MM.1S (cell line): Measurements from ENCODE around the gene DAB2IP.

ENCODE experiments used
- DNase-seq: peaks from one replicate; pipeline ENCODE4 v3.0.0-alpha.2; 2015
- H2AFZ ChIP-seq: fragments of 300-600 bp; sonication (generic); 2 replicates; pipeline ENCODE4 v1.6.0; 2016; ENCODE audit warnings: antibody characterized with exemption, low read length
- H3F3A ChIP-seq: fragments of 300-600 bp; sonication (generic); 2 replicates; pipeline ENCODE4 v1.6.1; 2016; ENCODE audit warnings: mild to moderate bottlenecking, antibody characterized with exemption, low read length, moderate library complexity, mixed read lengths; ENCODE audit not compliant: insufficient read depth
- H3K27ac ChIP-seq: fragments of 300-600 bp; sonication (generic); 2 replicates; pipeline ENCODE4 v1.5.1; 2016; ENCODE audit warnings: mild to moderate bottlenecking, low read length
- H3K27me3 ChIP-seq: fragments of 300-600 bp; sonication (generic); replicated peaks from 2 replicates; pipeline ENCODE4 v1.6.0; 2016; ENCODE audit warnings: low read length; ENCODE audit not compliant: insufficient read depth
- H3K36me3 ChIP-seq: fragments of 300-600 bp; sonication (generic); replicated peaks from 2 replicates; pipeline ENCODE4 v1.6.1; 2016; ENCODE audit warnings: mild to moderate bottlenecking, low read length, mixed read lengths; ENCODE audit not compliant: insufficient read depth
- H3K4me1 ChIP-seq: fragments of 300-600 bp; sonication (generic); 2 replicates; pipeline ENCODE4 v1.6.1; 2016; ENCODE audit warnings: low read length, mixed read lengths
- H3K4me2 ChIP-seq: fragments of 300-600 bp; sonication (generic); 2 replicates; pipeline ENCODE4 v1.6.0; 2016; ENCODE audit warnings: low read depth, low read length
- H3K4me3 ChIP-seq: fragments of 300-600 bp; sonication (generic); 2 replicates; pipeline ENCODE4 v1.5.1; 2016; ENCODE audit warnings: low read length, mixed read lengths
- H3K79me2 ChIP-seq: fragments of 300-600 bp; sonication (generic); 2 replicates; pipeline ENCODE4 v1.6.1; 2016; ENCODE audit warnings: mixed run types, low read length, mixed read lengths
- H3K9ac ChIP-seq: fragments of 300-600 bp; sonication (generic); 2 replicates; pipeline ENCODE4 v1.6.1; 2016; ENCODE audit warnings: low read length, mixed read lengths
- H3K9me2 ChIP-seq: fragments of 300-600 bp; sonication (generic); replicated peaks from 2 replicates; pipeline ENCODE4 v1.6.1; 2016; ENCODE audit warnings: mild to moderate bottlenecking, low read length, mixed read lengths; ENCODE audit not compliant: insufficient read depth
- H3K9me3 ChIP-seq: fragments of 300-600 bp; sonication (generic); replicated peaks from 2 replicates; pipeline ENCODE4 v1.6.1; 2016; ENCODE audit warnings: mild to moderate bottlenecking, low read length, mixed read lengths; ENCODE audit not compliant: insufficient read depth
- H4K20me1 ChIP-seq: fragments of 300-600 bp; sonication (generic); 2 replicates; pipeline ENCODE4 v1.6.1; 2016; ENCODE audit warnings: mild to moderate bottlenecking, low read length, moderate library complexity, mixed read lengths; ENCODE audit not compliant: insufficient read depth
- EZH2 ChIP-seq: fragments of 300-600 bp; sonication (generic); optimal IDR thresholded peaks from 2 replicates; pipeline ENCODE3; 2017; ENCODE audit warnings: low read depth, mild to moderate bottlenecking, antibody characterized with exemption, low read length, mixed read lengths
- EZH2phosphoT487 ChIP-seq: fragments of 300-600 bp; sonication (generic); IDR thresholded peaks from 2 replicates; pipeline ENCODE4 v1.6.1; 2018; ENCODE audit warnings: antibody characterized with exemption, low read length
- TF ChIP-seq, protein P1 (sequence below): fragments of 300-600 bp; sonication (generic); IDR thresholded peaks from 2 replicates; pipeline ENCODE4 v1.5.1; 2016; ENCODE audit warnings: antibody characterized with exemption, low read length, mixed read lengths

The DAB2IP gene

DNA sequence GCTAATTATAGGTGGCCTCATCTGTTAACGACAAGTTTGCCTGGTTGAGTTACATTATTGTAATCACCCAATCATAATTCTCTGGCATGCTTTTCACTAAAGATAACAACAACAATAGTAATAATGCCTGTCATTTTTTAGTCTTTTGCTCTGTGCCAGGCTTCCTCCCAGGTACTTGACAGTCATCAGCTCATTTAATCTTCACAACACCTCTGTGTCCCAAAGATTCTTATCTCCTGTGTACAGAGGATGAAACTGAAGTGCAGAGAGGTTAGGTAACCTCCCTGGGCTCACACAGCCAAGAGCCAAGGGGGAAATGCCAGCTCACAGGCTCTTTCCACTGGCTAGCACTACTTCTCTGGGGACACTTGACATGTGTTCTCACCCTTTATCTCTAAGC lies 77.5 kb downstream of the DAB2IP start:
- no peak for DNase-seq
- Histone ChIP-seq H3K36me3 (no peaks in the 10 kb centered on the region), H2AFZ (no peak overlapping the region), H3K27ac (no peak overlapping the region), H3F3A (no peaks in the 10 kb centered on the region), H3K4me3 (no peak overlapping the region), H4K20me1 (no peaks in the 10 kb centered on the region), H3K4me1 (peaks cover 9% of the 10 kb centered on the region; the same call in 1 of the 2 replicates), H3K9me2 (no peaks in the 10 kb centered on the region), H3K27me3 (no peaks in the 10 kb centered on the region), H3K79me2 (no peaks in the 10 kb centered on the region), H3K9ac (no peak overlapping the region), H3K9me3 (no peaks in the 10 kb centered on the region), H3K4me2 (no peak overlapping the region)
- TF ChIP-seq, protein P1, sequence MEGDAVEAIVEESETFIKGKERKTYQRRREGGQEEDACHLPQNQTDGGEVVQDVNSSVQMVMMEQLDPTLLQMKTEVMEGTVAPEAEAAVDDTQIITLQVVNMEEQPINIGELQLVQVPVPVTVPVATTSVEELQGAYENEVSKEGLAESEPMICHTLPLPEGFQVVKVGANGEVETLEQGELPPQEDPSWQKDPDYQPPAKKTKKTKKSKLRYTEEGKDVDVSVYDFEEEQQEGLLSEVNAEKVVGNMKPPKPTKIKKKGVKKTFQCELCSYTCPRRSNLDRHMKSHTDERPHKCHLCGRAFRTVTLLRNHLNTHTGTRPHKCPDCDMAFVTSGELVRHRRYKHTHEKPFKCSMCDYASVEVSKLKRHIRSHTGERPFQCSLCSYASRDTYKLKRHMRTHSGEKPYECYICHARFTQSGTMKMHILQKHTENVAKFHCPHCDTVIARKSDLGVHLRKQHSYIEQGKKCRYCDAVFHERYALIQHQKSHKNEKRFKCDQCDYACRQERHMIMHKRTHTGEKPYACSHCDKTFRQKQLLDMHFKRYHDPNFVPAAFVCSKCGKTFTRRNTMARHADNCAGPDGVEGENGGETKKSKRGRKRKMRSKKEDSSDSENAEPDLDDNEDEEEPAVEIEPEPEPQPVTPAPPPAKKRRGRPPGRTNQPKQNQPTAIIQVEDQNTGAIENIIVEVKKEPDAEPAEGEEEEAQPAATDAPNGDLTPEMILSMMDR: no peak
- no peak for TF ChIP-seq EZH2phosphoT487
- no peak for TF ChIP-seq EZH2

DNA sequence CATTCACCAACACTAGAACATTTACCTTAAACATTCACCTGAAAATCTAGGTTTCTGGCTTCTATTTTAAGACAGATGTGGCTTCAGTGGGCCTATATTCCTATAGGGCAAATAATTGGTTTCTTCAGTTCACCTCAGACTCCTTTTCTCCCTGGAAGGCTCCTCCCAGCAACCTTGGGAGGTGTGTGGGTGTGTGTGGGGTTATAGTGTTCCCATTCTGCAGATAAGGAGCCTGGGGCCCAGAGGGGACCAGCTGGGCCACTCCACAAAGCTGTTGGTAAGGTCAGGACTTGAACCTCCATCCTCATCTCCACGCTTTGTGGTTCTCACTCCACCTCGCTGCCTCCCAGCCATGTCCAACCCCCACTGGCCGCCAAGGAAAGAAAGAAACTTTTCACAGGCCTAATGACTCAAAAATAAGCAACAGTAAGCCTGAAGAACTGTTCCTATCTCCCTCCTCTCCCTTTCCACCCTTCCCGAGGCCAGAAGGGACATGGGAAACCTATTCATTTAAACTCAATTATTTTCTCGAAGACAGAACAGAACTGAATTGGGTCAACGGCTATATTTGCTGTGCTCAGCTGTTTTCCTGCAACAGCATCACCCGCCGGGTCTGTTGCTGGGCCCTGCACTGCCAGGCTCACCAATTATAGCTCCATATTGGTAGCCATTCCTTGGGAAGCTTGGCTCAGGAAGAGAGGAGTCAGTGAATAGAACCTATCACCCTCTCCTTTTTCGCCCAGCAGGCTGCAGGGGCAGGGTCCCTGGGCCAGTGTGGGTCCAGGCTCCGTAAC lies 78.5 kb downstream of the DAB2IP start:
- Histone ChIP-seq H3F3A (no peaks in the 10 kb centered on the region), H3K36me3 (no peaks in the 10 kb centered on the region), H3K27me3 (no peaks in the 10 kb centered on the region), H3K4me2 (no peak overlapping the region), H3K9ac (no peak overlapping the region), H3K27ac (no peak overlapping the region), H2AFZ (no peak overlapping the region), H3K9me3 (no peaks in the 10 kb centered on the region), H3K9me2 (no peaks in the 10 kb centered on the region), H3K4me3 (no peak overlapping the region), H3K79me2 (no peaks in the 10 kb centered on the region), H3K4me1 (peaks cover 9% of the 10 kb centered on the region; the same call in 1 of the 2 replicates), H4K20me1 (no peaks in the 10 kb centered on the region)
- DNase-seq: no peak
- TF ChIP-seq EZH2 (no peak), EZH2phosphoT487 (no peak)
- TF ChIP-seq, protein P1: no peak

DNA sequence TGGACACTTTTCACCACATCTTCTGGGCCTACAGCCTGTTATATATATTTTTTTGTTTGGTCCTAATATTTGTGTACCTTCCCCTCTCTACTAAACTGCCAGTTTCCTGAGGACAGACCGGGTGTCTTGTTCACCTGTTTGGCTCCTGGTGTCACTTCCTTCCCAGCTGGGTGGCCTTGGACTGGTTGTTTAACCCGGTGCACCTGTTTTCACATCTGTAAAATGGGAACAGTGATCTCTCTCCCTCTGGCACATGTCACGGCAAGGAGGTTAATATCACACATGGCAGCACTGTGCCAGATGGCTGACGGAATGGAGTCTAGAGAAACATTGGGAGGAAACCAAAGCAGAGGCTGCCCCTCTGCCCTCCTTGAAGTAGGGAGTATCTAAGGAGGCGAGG lies 79.7 kb downstream of the DAB2IP start:
- no peak overlapping the region for H3K4me3 ChIP-seq
- no peak for TF ChIP-seq EZH2phosphoT487
- no peak for TF ChIP-seq EZH2
- TF ChIP-seq, protein P1: no peak
- H3K9me3 ChIP-seq: no peaks in the 10 kb centered on the region
- no peaks in the 10 kb centered on the region for H4K20me1 ChIP-seq
- H3K4me2 ChIP-seq: no peak overlapping the region
- DNase-seq: no peak
- H3K9me2 ChIP-seq: no peaks in the 10 kb centered on the region
- H3K79me2 ChIP-seq: no peaks in the 10 kb centered on the region
- H3F3A ChIP-seq: no peaks in the 10 kb centered on the region
- H2AFZ ChIP-seq: no peak overlapping the region
- H3K36me3 ChIP-seq: no peaks in the 10 kb centered on the region
- no peaks in the 10 kb centered on the region for H3K27me3 ChIP-seq
- H3K4me1 ChIP-seq: peaks cover 9% of the 10 kb centered on the region; the same call in 1 of the 2 replicates
- no peak overlapping the region for H3K9ac ChIP-seq
- no peak overlapping the region for H3K27ac ChIP-seq
